GM12892 (cell line): ENCODE data around the gene TPH2.

Experiments used
- POLR2A ChIP-seq: IDR thresholded peaks from 2 replicates; pipeline ENCODE4 v1.6.1; 2011; ENCODE audit warnings: low read depth, low read length, control low read depth
- TAF1 ChIP-seq: IDR thresholded peaks from 2 replicates; pipeline ENCODE4 v1.6.1; 2011; ENCODE audit warnings: low read depth, mild to moderate bottlenecking, control low read depth, low read length, borderline replicate concordance

DNA sequence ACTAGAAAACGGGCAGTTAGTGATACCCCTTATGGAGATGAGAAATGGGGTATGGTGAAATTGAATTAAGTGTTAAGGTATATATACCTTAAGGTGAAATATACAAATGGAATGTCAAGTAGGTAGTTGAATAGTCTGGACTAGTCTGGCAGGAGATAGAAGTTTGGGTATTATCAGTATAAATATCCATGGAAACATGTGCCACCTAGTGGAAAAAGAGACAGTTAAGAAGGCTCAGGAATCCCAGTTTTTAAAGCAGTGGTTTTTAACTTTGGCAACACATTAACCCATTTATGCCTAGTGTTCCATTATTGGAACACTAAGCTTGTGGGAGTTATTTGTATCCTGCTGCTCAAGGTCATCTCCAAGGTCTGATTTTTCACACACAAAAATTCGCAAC, 38.6 kb upstream of the TPH2 start:
- TF ChIP-seq POLR2A: no peak
- TF ChIP-seq TAF1: no peak
